Cardiac fibroblast (primary cell): Measurements from ENCODE around the gene IGSF10.

Experiments
- DNase-seq, 2 donors: peaks; one replicate each; pipeline versions ENCODE4 v3.0.0 to v3.0.0-alpha.2; 2010; ENCODE audit warnings: low read depth in 2 of 2
- H3K4me3 ChIP-seq, 2 donors: replicated peaks in 1 of 2; 1 replicate in 1 of 2; 2 replicates in 1 of 2; pipeline ENCODE4 v1.5.1; 2011; ENCODE audit warnings: low read depth in 2 of 2, low read length in 2 of 2, mild to moderate bottlenecking in 2 of 2, moderate library complexity in 1 of 2
- CTCF ChIP-seq: IDR thresholded peaks from one replicate; pipeline ENCODE4 v1.5.1; 2011; ENCODE audit warnings: low read depth, mild to moderate bottlenecking, low read length, inconsistent platforms

Gene IGSF10

GRCh38 chr3:151479452-151479851 lies 18.6 kb upstream of the IGSF10 start:
- no peak overlapping the region for H3K4me3 ChIP-seq
- no peak for TF ChIP-seq CTCF
- DNase-seq = peak in 1 of 2 donors; percentile 7

- no peak overlapping the region for H3K4me3 ChIP-seq
- TF ChIP-seq CTCF = no peak
- peak in 1 of 2 donors; percentile 62 for DNase-seq
Measured at GRCh38 chr3:151478335-151478697, 17.5 kb upstream of the IGSF10 start.

- no peak for TF ChIP-seq CTCF
- no peak overlapping the region for H3K4me3 ChIP-seq
- DNase-seq = peak in 1 of 2 donors; percentile 64
Measured at GRCh38 chr3:151477591-151478334, 16.9 kb upstream of the IGSF10 start.

- no peak for DNase-seq
- TF ChIP-seq CTCF = no peak
- H3K4me3 ChIP-seq = no peak overlapping the region
Measured at GRCh38 chr3:151476344-151477018, 15.6 kb upstream of the IGSF10 start.

- TF ChIP-seq CTCF = peak; percentile 96
- no peak overlapping the region for H3K4me3 ChIP-seq
- peak; percentile 76 to 82 for DNase-seq
Measured at GRCh38 chr3:151468284-151468917, 7.5 kb upstream of the IGSF10 start.

- no peak for DNase-seq
- H3K4me3 ChIP-seq = no peak overlapping the region
- no peak for TF ChIP-seq CTCF
Measured at GRCh38 chr3:151467069-151467468, 6.2 kb upstream of the IGSF10 start.
